HG03097 (cell line): ENCODE results near the gene POLDIP2.

Experiments used
- ATAC-seq: cut with Tn5 transposase; IDR thresholded peaks from one replicate; pipeline ENCODE4 v1.9.1; 2021; ENCODE audit not compliant: unreplicated experiment, low FRiP score

POLDIP2 gene

DNA sequence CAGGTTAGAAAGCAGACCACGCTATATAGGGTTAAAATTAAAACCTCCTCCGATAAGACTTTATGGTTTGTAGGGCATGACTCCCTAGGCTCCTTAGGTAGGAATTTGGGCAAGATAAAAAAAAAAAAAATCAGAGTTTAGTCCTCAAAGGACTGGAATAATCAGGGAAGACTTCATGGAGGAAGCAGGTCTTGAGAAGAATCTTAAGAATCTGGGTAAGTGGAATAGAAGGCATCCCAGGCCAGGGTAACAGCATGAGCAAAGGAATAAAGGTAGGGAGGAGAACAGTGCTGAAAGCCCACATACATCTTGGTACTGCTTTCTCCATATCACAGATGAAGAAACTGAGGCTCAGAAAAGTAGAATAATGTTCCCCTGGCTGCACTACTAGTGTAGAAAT, 33.2 kb upstream of the POLDIP2 start:
- no peak for ATAC-seq

GRCh38 chr17:28390141-28390540, 32.8 kb upstream of the POLDIP2 start:
- no peak for ATAC-seq

GRCh38 chr17:28388106-28388505, 30.8 kb upstream of the POLDIP2 start:
- no peak for ATAC-seq

DNA sequence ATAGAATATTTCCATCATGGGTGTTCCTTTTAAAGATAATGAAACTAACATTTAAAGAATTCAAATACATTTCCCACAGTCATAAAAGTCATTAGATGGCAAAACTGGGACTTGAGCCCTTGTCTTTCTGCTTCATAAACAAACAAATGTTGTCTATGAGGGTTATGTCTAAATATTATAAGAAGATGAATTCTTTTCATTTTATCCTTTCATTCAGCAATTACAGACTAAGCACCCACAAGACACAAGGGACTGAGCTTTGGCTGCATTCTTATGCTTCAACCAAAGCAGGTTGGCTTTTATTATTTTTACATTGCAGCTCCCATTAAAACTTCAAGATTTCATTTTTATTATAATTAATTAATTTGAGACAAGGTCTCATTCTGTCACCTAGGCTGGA, 29.1 kb upstream of the POLDIP2 start:
- ATAC-seq, result no peak

GRCh38 chr17:28385406-28385805, 28.1 kb upstream of the POLDIP2 start:
- ATAC-seq, result no peak

- no peak for ATAC-seq
These were observed 27.7 kb upstream of the POLDIP2 start for GRCh38 chr17:28385037-28385400.

GRCh38 chr17:28384281-28385036, 27.1 kb upstream of the POLDIP2 start:
- peak; percentile 63 for ATAC-seq

GRCh38 chr17:28381141-28381825, 24.0 kb upstream of the POLDIP2 start:
- no peak for ATAC-seq

DNA sequence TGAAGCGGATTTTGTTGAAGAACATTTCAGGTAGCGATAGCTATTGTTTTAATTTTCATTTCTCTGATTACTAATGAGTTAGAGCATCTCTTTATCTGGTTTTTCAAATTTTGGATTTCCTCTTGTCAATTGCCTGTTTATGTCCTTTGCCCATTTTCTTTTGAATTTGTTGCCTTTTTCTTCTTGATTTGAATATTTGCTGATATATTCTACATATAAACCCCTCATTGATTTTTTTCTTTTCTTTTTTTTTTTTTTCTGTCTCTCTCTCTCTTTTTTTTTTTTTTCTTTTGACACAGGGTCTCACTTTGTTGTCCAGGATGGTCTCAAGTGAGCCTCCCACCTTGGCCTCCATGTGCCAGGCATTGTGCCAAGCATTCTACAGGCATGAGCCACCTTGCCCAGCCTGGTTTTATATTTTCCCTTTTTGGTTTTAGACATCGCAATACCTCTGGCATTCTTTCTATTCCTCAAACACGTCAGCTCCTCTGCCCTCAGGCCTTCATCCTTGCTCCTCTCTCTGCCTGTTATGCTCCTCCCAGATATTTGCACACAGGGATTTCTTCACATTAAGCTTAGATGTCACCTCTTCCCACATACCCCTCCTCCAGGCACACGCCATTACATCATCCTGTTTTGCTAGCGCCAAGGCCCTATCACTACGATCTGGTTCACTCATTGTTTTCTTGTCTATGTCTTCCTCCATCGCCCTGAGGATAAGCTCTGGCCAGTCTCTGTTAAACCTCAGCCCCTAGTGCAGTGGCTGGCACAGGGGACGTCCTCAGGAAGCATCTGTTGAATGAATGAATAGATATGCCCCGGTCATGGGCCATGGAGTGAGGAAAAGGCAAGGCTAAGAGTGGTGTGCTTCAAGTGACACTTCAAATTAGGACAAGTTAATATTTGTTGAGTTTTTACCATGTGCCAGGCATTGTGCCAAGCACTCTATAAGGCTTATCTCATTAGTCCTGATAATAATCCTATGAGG, 22.8 kb upstream of the POLDIP2 start:
- ATAC-seq, result no peak

DNA sequence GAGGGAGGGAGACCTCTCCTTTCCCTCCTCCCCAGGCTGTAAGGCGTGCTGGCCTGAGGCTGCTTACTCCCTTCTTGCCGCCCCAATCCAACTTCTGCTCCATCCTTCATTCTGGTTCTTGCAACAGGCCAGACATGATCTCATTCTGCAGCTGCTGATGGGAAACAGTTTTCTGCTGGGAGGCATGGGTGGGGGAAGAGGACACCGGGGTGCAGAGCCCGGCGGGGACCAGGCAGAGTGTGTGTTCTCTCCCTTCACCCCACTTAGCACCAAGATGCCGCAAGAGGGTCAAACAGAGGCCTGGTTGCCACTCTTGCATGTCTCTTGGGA, 15.6 kb upstream of the POLDIP2 start:
- no peak for ATAC-seq

GRCh38 chr17:28372203-28372944, 15.0 kb upstream of the POLDIP2 start:
- peak; percentile 13 for ATAC-seq

DNA sequence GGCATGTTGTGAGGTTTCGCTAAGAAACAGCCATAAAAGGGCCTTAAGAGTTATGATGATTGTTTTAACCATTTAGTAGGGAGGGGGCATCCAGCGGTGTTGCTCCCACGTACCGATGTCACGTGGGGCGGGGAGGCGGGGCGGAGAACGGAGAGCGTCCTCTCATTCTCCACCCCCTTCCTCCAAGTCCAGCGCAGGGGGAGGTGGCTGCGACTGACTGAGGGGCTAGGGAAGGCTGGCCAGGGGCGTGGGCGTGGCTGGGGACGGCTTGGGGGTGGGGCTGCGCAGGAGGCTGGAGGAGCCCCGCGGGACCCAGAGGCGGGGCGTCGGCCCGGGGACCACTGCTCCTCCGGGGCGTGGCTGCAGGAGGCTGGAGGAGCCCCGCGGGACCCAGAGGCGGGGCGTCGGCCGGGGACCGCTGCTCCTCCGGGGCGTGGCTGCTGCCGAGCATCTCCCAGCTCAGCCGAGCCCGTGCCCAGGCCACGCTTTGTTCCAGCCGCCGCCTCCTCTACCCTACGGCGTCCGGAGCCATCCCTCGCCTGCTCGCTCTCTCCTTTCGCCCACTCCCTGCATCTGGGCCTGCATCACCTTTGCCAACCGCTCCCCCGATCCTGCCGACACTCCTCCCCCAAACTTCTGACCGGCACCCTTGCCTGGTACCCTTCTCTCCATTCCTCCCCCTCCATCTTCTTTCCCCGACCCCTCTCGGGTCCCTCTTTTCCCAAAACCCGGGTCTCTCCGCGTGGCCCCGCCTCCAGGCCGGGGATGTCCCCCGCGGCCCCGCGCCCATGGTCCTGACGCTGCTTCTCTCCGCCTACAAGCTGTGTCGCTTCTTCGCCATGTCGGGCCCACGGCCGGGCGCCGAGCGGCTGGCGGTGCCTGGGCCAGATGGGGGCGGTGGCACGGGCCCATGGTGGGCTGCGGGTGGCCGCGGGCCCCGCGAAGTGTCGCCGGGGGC, 14.2 kb upstream of the POLDIP2 start, which contains the start of gene SARM1:
TSS of gene SARM1 (plus strand) at position 450 of the 958 bp plus-strand sequence. CDS start at position 789, 339 bp downstream.
- ATAC-seq, result peak; percentile 72

DNA sequence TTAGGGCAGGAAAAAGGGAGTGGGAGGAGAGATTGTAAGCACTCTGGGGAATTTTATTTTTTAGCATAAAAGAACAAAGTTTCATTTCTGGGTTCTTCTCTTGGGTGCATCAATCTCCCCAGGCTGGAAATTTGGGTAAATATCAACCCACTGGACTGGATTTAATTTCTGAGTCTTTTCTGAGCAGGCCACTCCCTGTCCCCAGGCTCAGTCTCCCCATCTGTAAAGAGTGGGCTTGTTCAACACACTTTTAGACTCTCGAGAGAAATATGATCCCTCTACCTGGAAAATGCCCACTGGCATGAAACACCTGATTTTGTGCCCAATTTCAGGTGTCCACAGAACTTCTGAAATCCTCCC, 13.4 kb upstream of the POLDIP2 start:
- ATAC-seq, result no peak

DNA sequence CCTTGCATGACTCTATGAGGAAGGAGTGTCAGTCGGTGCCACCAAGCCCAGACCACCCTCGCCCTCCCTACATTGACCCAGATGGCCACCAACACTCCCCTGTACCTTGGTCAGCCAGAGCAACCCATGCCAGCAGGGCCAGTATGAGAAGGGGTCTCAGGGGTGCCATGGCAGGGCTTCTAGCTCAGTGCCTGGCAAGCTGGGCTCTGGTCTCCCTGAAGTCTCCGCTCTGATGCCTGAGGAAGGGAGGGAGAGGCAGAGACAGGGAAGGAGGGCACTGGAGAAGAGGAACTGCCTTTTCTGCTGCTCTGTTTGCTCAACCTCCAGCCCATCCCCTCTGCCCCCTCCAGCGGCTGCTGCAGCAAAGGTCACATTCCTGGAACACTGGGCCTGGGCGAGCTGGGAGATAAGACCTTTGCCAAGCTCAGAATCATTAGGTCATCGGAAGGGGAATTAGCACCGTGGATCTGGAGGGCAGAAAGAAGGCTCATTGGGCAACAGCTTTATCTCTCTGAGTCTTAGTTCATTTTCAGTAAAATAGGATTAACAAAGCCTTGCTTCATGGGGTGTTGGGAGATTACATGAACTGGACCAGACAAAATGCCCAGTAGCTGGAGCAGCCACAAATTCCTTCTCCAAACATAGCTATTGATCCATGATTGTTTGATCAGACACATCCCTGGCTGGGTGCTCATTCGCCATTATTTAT, 12.9 kb upstream of the POLDIP2 start, which contains the start of gene VTN:
TSS of gene VTN (minus strand) at position 273 of the 709 bp plus-strand sequence. CDS start at position 169, 104 bp downstream.
- ATAC-seq, result no peak

GRCh38 chr17:28369684-28370034, 12.3 kb upstream of the POLDIP2 start:
- ATAC-seq, result no peak

- no peak for ATAC-seq
These were observed 11.8 kb upstream of the POLDIP2 start for GRCh38 chr17:28368915-28369683.

- no peak for ATAC-seq
These were observed 11.0 kb upstream of the POLDIP2 start for GRCh38 chr17:28368306-28368831.
